ENCODE data around the gene EIF3M.
"Not testable (repeated sequence)": the region's sequence is repeated elsewhere in the genome, so short reads cannot be mapped to it uniquely, and the experiment has no call there.

EIF3M gene

GRCh38 chr11:32583459-32584271, at the start of gene EIF3M:
TSS of gene EIF3M (plus strand) at chr11:32583831. CDS start at chr11:32583888, 57 bp downstream.
- DNase-seq, result peak; percentile 73 to 95

DNA sequence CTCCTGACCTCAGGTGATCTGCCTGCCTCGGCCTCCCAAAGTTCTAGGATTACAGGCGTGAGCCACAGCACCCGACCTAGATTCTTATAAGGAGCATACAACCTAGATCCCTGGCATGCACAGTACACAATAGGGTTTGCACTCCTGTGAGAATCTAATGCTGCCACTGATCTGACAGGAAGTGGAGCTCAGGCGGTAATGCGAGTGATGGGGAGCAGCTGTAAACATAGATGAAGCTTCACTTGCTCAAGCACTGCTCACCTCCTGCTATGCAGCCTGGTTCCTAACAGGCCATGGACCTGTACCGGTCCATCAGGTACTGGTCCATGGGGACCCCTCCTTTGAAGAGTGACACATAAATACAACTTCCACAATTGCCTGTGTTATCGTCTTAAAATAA, 44.8 kb upstream of the EIF3M start:
- no peak for DNase-seq

- DNase-seq, result no peak
Observed at GRCh38 chr11:32549611-32550187, 33.9 kb upstream of the EIF3M start.

DNA sequence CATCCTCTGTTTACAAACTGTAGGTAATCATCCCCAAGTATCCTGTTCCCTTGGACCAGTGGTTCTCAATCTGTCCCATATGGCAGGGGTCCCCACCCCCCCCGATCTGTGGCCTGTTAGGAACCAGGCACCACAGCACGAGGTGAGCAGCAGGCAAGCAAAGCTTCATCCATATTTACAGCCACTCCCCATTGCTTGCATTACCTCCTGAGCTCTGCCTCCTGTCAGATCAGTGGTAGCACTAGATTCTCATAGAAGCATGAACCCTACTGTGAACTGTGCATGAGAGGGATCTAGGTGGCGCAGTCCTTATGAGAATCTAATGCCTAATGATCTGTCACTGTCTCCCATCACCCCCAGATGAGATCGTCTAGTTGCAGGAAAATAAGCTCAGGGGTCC, 33.4 kb upstream of the EIF3M start:
- peak in 1 of 2 experiments; percentile 14 for DNase-seq

GRCh38 chr11:32555091-32555490, 28.5 kb upstream of the EIF3M start:
- no peak for DNase-seq

DNA sequence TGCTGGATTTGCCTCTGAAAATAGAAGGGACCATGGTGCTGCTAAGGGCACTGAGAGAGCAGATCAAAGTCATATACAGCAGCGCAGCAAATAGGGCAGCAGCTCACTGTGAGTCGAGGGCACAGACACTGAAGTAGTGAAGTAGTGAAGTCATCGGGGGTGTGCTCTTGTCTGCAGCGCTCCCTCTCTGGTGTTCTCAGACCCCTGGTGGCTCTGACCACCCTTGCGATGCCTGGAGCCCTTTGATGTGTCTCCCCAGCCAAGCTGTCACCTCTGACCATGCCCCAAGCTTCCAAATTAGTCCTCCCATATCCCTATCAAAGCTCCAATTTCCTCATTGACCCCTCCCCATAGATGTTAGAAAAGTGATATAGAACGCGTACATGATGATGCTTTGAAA, 27.7 kb upstream of the EIF3M start:
- DNase-seq, result no peak

GRCh38 chr11:32561835-32562234, 21.8 kb upstream of the EIF3M start:
- no peak for DNase-seq

DNA sequence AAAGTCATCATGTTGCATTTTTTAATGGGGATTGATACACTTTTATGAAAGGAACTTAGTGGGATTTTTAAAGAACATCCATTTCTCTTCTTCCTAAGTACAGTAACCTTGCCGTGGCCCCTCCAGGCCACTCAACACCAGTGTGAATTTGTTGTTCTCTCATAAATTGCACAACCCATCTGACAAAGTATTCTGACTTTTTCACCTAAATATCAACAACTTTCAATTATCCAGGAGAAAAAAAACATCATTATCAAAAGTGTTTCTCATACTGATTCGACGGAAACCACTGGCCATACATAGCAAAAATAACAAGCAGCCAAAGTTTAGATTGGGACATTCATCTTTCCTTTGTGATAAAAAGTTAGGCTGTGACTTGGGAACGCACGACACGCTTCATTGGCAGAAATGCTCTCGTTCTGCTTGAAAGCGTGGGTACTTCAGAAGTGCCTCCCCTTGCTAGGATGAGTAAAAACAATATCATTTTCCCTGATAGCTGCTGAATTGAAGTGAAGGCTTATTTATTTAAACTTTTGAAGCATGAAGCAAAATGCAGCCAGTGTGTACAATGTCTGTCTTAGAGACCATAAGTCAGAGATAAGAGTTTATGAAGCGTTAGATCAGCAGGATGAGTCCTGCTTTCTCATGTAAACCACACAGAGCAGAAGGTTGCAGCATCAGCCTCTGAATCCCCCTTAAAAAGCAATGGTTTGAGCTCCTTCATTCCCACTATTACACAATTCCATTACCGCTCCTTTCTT, 20.6 kb upstream of the EIF3M start:
- DNase-seq, result no peak

GRCh38 chr11:32563600-32563959, 20.1 kb upstream of the EIF3M start:
- no peak for DNase-seq

DNA sequence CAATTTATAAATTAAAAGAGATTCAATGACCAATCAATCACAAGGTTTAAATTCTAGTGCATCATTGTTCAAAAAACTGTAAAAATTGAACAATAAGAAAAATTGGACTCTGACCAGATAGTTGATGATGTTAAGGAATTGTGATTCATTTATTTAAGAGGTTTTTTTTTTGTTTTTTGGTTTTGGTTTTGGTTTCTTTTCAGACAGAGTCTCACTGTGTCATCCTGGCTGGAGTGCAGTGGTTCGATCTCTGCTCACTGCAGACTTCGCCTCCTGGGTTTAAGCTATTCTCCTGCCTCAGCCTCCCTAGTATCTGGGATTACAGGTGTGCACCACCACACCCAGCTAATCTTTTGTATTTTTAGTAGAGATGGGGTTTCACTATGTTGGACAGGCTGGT, 17.1 kb upstream of the EIF3M start:
- no peak for DNase-seq

DNA sequence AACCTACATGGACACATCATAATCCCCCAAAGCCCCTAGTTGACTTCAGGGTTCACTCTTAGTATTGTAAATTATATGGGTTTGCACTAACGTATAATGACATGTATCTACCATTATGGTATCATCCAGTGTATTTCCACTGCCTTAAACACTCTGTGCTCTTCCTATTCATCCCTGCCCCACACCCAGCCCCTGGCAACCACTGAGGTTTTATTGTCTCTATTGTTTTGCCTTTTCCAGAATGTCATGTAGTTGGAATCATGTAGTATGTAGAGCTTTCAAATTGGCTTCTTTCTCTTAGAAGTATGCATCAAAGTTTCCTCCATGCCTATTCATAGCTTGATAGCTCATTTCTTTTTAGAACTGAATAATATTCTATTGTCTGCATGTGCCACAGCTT, 16.5 kb upstream of the EIF3M start:
- DNase-seq, result no peak

DNA sequence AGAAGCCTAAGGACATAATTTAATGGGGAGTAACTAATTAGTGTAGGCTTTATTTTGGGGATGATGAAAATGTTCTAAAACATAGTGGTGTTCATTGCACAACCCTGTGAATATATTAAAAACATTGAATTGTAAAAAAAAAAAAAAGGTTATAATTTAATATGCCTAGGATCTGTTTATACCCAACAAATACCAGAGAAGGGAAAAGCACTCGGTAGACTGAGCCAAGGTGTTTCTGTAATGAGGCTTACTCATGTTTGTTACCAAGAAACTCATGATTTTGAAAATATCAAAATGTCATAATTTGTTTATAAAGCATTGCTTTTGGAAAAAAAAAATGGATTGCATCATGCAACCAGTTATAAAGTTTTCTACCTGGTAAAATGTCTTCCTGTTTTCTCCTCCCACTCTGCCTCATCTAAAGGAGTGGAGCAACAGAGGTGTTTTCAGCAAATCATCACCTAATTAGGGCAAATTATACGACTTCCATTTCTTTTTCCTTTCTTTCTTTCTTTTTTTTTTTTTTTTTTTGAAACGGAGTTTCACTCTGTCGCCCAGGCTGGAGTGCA, 14.2 kb upstream of the EIF3M start:
- no peak for DNase-seq

DNA sequence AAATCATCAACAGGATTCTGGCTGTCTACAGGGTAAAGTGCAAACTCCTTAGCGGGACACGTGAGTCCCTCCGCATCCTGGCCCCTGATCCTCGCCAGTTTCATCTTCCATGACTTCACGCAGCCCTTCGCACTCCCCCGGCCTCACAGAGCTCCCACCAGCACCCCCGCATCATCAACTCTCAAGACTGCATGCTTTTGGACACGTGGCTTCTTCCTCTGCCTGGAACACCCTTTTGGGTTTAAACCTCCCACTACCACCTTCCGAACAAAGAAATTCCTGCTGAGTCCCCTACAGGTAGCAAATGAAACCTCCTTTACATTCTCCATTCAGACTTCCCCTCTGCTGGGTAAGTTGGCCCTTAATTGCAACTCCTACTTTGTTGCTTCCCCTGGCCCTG, 12.6 kb upstream of the EIF3M start:
- DNase-seq, result no peak

GRCh38 chr11:32573228-32573627, 10.4 kb upstream of the EIF3M start:
- DNase-seq, result no peak

- no peak for DNase-seq
Observed at GRCh38 chr11:32574421-32574820, 9.2 kb upstream of the EIF3M start.

- DNase-seq, result no peak
Observed at GRCh38 chr11:32575070-32575469, 8.6 kb upstream of the EIF3M start.

DNA sequence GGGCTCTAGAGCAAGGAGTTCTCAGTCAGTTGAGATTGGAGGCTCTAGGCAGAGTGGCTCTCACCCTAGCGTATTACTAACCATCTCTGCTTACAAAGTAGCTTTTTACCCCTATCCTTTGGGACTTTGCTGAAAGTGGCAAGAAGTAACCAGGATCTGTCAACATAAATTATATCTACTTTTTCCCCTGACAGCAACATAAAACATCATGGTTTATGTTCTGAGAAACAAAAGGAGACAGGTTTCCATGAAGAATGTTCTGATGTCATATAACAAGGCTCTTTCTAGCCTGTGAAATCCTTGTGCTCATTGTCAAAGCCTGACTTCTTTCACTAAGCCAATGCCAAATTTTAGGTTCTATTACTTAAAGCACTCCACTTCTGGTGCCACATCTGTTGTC, 7.2 kb upstream of the EIF3M start:
- no peak for DNase-seq

DNA sequence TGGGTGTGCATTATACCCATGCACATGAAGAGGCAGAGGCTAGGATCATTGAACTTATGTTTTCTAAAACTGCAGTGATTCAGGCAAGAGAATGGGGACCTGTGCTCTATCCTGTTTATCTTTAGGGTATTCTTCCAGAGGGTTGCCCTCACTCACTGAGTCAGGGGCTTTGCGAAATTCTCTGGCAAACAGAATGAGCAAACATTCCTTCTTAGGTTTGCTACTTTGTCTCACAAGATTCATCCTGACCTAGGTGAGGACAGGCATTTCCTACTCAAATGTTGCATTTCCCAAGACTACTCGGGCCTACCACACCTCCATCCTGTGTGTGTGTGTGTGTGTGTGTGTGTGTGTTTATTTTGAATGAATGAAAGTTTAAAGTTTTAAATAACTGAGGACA, 2.7 kb upstream of the EIF3M start:
- no peak for DNase-seq

GRCh38 chr11:32581556-32581955, 2.1 kb upstream of the EIF3M start:
- no peak for DNase-seq

DNA sequence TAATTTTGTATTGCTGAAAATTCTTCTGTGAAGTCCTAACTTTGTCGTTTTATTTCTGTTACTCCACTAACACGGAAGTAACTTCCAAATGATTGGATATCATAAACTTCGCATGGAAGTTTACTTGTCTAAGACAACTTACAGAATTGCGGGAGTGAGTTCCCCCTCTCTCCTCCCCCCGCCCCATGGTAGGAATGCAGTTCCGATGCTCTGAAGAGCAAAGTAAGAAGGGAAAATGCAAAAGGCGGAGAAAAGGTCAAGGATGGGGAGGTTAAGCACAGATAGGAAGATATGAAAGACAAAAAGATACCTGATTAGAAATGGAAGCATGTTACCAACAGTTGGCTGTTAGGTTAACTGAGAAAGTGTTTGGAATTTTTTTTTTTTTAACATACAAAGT, 1.3 kb downstream of the EIF3M start:
- no peak for DNase-seq

DNA sequence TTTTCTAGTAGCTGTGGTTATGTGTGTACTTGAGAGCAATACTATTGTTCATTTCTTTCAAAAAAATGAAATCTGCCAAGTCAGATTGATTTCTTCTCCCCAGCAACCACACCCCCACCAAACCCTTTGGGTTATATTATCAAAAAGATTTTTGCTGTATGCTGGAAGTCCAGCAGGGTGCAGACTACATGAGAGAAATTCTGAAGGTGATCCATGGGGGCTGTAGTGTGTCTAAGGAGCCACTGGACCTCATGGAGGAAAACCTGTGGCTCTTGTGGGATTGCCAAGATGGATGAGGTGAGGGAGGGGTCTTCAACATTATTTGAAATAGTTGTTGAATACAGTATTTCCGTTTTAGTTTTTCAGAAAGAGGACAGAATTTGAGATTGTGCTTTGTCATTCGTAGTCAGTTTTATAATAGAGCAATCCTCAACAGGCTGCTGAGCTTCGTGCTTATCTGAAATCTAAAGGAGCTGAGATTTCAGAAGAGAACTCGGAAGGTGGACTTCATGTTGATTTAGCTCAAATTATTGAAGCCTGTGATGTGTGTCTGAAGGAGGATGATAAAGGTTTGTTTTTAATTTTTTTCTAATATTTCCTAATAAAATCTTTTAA, 3.1 kb downstream of the EIF3M start:
- DNase-seq, result peak in 1 of 2 experiments; percentile 29

GRCh38 chr11:32594272-32594671, 10.6 kb downstream of the EIF3M start:
- no peak for DNase-seq

DNA sequence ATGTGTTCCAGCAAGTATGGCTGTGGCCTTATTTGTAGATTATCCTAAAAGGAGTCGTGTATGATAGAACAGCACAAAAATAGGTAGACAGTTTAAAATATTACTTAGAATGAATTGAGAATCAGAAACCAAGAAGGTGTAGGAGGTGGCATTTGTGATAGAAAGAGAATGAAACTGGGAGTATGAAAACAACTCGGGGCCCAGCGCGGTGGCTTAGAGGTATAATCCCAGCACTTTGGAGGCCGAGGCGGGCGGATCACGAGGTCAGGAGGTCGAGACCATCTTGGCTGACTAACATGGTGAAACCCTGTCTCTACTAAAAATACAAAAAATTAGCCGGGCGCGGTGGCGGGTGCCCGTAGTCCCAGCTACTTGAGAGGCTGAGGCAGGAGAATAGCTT, 12.5 kb downstream of the EIF3M start:
- not testable (repeated sequence) for DNase-seq
